HG03066 (cell line): Measurements from ENCODE around the gene PHF21A.

ENCODE experiments used
- ATAC-seq: cut with Tn5 transposase; IDR thresholded peaks from one replicate; pipeline ENCODE4 v1.9.1; 2021; ENCODE audit warnings: low read depth; ENCODE audit not compliant: unreplicated experiment

The PHF21A gene

DNA sequence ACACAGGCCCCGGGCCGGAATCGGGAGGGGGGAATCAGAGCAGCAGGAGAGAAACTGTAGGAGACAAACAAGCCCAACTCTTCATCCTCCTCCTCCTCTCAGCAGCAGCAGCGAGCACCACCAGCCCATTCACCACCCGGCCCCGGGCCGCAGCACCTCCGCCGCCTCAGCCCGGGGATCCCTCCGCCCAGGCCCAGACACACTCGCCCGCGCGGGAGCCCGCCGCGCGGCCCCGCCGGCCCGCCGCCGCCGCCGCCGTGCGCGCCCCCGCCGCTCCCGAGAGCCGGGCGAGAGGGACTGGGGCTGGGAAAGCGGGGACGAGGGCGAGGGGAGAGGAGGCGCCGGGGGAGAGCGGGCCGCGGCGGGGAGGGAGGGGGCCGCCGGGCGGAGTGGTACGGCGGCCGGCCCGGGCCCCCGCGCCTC lies at the start of gene PHF21A:
TSS of gene PHF21A (minus strand) at position 154 of the 423 bp plus-strand sequence. CDS start 37,235 bp downstream, outside the sequence.
- ATAC-seq, result peak; percentile 40

DNA sequence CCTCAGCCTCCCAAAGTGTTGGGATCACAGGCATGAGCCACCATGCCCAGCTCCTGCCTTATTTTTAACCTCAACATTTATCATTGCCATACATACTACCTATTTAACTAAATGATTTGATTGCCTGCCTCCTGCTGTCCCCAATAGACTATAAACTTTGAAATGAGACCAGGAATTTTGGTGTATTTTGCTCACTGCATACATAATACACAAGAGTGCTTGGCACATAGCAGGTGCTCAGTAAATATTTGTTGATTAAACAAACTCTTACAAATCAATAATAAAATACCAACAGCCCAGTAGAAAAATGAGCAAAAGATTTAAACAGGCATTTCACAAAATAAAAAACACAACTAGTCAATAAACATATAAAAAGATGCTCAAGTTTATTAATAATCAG lies 49.5 kb upstream of the PHF21A start:
- no peak for ATAC-seq

DNA sequence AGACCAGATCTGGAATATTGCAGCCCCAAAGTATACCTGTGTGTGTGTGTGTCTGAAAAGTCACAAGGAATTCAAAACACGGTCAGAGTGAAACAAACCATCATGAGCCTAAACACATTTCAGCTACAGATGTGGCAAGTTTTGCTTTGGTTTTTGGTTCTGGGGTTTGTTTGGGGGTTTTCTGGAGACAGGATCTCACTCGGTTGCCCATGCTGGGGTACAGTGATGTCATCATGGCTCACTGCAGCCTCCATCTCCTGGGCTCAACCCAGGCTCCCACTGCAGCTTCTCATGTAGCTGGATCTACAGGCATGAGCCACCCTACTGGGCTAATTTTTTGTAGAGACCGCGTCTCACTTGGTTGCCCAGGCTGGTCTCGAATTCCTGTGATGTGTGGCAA lies 41.4 kb upstream of the PHF21A start:
- no peak for ATAC-seq

DNA sequence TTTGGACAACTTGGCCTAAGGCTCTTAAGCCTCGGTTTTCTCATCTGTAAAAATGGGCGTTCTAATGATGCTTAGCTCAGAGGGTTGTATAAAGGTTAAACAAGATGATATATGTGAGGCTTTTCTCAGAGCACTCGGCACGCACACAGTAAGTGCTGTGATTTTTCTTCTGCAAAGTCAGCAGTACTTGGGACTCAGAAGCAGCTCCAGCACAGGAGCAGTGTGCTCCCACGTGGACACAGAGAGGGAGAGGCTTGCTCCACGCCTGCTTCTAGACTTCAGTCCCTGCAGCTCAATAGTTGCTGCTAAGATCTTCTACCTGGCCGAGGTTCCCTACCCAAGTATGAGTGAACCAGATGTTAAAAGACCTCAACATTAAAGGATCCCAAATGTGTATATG lies 39.9 kb upstream of the PHF21A start:
- no peak for ATAC-seq

DNA sequence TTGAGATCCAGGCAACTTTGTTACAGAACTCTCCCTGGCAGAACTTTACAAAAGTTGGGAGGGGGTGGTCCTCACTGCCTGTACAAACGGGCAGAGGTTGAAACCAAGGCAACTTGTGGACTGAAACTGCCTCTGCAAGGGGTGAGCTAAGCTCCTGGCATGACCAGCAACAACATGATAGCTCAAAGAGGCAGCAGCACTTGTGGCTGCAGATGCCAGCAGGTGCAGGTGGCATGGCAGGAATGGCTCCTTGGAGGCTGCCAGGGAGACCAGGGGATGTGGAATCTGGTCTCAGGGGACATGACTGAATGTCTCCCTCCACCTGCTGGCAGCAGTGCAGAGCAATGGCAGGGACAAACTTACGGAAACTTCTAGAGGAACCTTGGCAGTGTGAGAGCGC lies 38.8 kb upstream of the PHF21A start:
- ATAC-seq, result no peak

DNA sequence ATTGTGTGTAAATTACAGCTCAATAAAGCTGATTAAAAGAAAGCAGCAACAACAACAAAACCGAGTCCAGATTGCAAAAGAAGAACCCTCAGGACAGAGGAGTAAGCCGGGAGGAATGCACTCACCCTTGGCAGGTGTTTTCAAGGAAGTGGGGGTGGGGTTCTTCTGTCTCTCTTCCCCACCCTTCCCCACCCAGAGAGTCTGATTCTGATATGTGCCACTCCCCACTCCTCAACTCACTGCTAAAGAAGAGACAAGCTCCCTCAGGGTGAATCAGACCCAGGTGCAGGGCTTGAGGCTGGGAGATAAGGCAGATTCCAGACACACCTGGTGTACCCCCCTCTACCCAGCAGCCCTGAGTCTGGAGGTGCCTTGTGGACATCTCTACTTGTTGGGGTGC lies 38.4 kb upstream of the PHF21A start:
- ATAC-seq, result no peak

DNA sequence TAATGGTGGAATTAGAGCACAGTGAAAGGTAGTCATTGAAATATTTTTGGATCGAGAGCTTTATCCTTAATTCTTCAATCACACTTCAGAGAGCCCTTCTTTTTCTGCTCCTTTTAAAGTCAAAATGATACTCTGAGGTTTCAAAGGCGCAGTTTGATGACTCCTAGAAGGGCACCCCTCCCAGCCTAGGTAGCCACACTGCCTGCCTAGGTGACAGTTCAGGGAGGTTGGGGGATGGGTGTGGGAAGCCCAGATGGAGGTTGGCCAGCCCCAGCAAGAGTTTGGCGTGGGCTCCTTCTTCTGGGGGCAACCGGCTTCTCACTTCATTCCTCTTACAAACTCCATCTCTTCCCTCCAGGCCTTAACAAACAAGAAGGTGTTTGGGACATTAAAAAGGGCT lies 28.6 kb upstream of the PHF21A start:
- ATAC-seq, result no peak

DNA sequence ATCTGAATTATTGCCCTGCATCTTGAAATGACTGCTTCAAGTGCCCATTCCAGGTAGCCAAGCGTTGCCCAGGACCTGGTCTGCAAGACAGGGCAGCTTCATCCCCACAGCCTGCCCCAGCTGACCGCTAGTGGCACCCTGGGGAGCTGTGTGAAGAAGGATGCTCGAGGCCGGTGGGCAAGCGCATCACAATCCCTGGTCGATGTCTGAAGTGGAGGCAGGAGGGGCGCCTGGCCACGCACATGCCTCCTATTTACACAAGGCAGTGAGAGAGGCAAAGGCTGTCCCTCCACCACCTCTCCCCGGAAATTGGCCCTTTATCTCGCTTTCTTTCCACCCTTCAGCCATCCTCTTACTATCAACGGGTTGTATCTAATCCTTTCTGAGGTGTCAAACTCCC lies 28.1 kb upstream of the PHF21A start:
- no peak for ATAC-seq

DNA sequence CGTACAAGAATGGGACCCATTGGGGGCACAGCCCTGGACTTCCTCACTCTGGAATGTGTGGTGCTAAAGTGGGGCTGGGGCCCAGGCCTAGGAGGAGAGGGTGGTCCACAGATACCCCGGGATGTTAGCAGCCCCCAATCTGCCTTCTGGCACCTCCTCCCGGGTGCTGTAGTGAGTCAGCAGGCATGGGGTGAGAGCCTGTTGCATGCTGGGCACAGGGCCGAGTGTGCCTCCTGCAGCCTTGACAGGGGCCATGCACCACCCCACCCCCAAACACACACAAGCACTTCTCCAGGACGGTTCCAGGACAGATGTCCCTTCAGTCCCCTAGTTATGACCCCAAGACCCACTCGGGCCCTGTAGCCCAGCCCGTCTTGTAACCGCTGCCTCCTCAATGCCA lies 23.5 kb upstream of the PHF21A start:
- no peak for ATAC-seq

DNA sequence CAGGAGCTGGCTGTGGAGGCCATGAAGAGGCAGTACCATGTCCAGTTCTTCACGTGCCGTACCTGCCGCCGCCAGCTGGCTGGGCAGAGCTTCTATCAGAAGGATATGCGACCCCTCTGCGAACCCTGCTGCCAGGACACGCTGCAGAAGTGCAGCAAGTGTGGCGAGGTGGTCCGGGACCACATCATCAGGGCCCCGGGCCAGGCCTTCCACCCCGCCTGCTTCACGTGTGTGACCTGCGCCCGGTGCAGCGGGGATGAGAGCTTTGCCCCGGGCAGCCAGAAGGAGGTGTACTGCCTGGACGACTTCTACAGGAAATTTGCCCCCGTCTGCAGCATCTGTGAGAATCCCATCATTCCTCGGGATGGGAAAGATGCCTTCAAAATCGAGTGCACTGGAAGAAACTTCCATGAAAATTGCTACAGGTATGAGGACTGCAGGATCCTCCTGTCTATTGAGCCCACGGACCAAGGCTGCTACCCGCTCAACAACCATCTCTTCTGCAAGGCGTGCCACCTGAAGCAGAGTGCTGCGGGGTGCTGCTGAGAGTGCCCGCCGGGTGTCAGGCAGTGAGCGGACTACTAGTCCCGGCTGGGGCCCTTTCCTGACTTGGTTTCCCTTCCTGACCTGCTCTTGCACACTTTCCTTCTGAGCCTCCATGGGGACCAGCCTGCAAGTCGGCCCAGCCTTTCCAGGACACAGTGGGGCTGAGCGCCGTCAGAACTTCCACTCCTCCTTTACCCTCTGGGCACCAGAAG lies 22.0 kb upstream of the PHF21A start:
- ATAC-seq, result no peak

DNA sequence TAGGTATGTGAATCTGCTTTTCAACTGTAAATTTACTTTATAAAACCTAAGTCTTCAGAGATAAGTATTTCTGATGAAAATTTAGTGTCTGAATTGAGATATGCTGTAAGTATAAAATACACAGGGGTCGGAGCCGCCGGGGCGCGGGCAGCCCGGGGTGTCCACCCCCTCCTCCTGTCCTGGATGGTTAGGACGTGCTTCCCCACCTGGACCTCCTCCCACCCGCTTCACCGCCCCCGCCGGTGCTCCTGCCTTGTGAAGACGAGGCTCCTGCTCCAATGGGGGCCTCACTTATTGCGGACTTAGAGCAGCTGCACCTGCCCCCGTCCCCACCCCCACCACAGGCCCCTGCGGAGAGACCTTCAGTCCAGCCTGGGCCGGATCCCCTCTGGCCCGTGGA lies 21.3 kb upstream of the PHF21A start:
- no peak for ATAC-seq

DNA sequence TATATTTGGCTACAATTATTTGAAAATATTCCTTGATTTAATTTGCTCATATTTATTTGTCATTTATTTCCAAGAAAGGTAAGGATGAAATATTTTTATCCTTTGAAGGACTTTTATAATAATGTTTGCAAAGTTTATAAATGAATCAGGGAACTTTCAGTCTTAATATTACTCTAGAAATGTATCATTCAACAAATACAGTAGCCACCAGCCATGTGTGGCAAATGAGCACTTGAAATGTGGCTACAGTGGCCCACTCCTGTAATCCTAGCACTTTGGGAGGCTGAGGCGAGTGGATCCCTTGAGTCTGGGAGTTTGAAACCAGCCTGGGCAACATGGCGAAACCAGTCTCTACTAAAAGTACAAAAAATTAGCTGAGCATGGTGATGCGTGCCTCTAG lies 20.3 kb upstream of the PHF21A start:
- ATAC-seq, result no peak

DNA sequence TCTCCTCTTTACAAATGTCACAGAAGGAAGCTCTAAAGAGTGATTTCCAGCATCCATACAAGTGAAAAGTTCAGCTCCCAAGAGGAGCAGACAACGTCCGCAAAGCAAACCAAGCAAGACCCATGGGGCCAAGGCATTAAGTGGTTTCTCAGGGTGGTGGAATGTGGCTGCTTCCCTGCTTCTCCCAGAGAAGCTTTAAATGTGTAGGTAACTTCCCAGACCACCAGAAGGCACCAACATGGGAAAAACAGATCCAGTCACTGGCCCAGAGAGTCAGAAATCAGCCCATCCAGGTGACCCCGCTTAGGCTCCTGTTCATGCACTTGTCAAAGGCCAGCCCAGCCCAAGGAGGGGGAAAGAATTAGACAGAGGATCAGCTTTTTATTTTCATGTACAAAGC lies 13.3 kb upstream of the PHF21A start:
- ATAC-seq, result no peak

DNA sequence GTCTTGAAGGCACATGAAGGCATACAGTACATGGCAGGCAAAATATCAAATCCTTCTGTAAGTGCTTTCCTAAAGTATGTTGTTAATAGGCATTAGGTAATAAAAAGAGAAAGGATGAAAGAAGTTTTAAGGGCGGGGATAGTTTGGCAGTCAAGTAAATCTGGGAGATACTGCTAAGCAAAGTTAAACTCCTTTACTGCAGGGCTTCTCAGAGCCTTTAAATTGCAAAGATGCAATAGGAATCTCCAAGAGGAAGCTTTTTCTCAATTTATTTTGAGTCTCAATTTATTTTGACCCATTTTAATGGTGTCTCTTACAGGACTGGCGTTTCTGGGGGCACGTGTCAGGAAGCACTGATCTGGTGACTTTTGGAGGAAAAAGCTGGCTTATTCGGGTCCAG lies 12.8 kb upstream of the PHF21A start:
- ATAC-seq, result no peak

DNA sequence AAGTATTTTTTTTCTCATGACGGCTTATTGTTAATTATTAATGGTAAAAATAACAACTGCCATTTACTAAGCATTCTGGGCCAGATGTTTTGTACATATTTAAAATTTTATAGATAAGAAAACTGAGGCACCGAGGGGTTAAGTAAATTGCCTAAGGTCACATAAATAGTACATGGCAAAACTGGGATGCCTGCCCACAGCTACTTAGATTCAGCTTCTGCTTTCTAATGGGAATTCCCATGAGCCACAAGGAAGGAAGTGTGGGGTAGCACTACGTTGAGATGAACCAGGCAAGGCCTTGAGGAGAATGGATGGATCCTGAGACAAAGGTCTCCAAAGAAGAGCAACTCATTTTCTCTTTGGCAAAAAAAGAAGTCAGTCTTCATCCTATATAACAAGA lies 11.9 kb upstream of the PHF21A start:
- ATAC-seq, result no peak

DNA sequence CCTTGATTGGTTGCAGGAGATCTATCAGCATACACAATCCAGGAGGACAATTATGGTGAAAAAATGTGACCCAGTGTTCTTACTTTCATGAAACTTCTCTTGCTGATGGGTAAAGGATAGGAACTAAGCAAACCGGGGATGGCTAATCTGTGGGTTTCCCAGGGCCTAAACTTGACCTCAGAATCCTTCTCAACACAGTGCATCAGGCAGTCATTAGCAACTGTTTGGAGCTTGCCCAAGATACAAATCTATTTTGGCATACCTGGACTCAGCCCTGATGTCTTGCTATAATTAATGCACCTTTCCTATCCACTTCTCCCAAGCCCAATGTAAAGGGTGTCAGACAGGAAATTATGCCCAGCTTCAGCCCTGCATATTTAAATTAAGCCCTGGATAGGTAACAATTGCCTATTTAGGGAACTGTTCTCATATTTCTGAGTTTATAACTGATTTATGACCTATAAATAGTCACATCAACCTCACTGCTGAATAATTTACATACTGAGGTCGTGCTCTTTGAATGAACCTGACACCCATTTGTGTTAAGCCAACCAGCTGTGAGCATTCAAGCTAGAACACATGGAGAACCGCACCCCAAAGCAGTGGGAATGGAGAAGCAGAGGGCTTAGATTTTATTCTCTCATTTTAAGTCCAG lies 9.2 kb upstream of the PHF21A start:
- ATAC-seq, result no peak

DNA sequence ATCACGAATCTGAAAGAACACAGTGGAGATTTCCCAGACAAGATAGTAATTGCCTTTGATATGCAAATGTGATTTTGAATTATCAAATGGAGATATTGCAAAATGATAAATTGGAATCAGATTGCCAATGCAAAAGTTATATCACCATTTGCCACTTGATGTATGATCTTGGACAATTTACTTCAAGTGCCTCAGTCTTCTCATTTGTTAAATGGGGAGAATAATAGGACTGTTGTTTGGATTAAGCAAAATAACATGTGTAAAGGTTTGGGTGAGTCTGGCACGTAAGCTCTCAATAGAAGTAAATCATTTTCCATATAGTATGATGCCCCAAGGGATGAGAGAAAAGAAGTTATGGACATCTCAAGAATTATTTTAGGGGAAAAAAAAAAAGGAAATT lies 7.9 kb upstream of the PHF21A start:
- no peak for ATAC-seq

DNA sequence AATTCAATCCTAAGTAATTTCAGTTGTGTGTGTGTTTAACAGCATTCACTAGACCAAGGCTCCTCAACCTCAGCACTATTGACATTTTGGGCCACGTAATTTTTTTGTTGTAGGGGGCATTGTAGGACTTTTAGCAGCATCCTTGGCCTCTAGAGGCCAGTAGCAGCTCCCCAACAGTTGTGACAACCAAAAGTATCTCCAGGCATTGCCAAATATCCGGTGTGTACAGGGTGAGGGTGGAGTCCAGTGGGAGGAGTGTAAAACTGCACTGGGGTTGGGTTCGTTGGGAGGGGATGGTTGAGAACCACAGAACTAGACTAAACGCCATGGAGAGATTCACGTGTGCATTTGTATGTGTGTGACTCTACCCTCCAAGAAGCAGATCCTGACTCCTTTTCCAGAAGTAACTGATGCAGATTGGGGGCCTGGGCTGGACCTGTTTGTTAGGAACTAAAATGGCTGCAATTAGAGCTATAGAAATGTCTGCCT lies 5.9 kb upstream of the PHF21A start:
- peak; percentile 95 for ATAC-seq

DNA sequence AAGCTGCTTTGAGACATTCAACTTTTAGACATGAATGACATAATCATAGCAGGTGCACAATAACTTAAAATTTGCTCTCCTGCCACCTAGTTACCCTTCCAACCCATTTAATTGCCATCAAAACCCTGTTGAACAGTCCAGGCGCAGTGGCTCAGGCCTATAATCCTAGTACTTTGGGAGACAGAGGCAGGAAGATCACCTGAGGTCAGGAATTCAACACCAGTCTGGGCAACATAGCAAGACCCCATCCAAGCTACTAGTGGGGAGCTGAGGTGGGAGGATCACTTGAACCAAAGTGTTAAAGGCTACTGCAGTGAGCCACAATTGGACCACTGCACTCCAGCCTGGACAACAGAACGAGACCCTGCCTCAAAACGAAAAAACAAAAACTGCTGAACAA lies 4.0 kb upstream of the PHF21A start:
- no peak for ATAC-seq

DNA sequence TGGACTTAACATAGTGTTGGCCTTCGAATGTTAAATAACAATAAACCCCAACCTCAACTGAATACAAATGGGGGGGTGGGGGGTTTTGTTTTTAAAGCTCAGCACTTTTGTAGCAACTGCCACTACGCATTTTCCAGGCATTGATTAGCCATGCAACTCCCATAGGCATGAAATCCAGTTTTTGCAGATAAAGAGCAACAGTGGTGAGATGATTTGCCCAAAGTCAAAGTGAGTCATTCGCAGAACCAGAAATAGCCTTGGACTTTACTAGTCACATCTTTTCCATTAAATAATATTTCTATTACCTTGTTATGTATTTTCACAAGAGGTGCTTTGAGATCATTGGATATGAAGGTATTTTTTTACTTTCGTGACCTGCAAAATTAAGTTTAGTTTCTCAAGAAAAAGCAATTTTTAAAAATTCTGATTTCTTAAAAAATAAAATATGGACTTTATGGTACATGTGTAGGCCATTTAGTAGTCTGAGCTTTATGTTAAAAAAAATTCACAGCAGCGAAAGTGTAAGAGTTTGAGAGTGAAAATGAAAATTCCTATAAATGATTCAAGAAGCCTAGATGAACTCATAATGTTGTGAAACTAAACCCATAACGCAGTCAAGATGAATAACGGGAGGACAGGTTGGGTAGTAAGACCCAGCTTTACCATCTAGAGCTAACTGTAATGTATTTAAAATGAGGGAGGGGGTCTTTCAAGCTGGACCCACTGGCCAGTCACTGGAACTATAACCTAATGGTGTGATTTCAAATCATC lies 1.9 kb upstream of the PHF21A start:
- no peak for ATAC-seq

DNA sequence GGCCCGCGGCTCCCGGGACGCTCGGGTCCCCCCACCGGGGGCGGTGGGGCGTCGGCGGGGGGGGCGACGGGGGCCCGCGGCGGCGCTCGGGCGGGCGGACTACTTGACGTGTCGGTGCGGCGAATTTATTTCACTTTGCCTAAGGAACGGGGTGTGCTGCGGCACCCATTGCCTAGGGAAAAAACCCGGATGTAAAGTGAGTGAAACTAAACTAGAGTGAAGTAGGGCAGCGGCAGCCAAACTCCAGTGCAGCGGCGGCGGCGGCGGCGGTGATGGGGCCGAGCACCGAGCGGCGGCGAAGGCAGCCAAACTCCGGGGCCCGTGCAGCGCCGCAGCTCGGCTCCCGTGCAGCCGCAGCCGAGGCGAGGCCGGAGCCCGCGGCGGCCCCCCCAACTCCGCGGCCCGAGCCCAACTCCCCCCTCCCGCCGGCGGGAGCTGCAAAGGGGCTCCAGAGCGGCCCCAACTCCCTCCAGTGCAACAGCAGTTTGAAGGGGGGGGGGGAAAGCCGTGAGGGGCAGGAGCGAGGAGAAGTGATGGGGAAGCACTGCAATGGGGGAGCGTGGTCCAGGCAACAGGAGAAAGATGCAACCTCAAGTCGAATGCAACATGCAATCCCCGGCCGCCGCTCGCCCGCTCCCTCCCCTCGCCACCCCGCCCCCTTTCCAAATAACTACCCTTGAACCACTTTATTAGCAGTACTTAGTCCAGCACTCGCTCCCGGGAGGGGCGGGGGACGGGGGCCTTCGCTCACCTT lies 647 bp upstream of the PHF21A start:
- ATAC-seq, result peak; percentile 30
